NCI-H187 (cell line): Measurements from ENCODE around the gene RSPH1.
"Not testable (repeated sequence)": the region's sequence is repeated elsewhere in the genome, so short reads cannot be mapped to it uniquely, and the experiment has no call there.

Source experiments
- DNase-seq, 2 experiments: peaks; one replicate each; lab custom pipeline; 2025; lab: John Stamatoyannopoulos, UW

RSPH1 gene

DNA sequence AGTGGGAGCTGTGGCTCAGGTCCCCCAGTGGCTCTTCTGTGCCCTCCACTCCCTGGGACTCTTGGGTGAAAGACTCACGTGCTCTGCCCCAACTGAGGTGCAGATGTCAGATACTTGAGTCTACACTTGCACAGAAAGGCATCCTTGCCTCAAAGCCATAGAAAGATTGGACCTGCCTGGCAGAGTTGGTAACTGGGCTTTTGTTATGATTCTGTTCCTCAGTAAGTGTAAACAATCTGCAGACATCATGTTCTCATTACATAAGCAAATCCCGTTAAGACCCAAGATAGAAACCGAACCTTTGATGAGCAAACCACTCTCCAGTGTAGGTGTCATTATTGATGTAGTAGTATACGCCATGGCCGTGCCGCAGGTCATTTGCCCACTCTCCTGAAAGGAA lies 10.0 kb downstream of the RSPH1 start:
- DNase-seq: no peak

DNA sequence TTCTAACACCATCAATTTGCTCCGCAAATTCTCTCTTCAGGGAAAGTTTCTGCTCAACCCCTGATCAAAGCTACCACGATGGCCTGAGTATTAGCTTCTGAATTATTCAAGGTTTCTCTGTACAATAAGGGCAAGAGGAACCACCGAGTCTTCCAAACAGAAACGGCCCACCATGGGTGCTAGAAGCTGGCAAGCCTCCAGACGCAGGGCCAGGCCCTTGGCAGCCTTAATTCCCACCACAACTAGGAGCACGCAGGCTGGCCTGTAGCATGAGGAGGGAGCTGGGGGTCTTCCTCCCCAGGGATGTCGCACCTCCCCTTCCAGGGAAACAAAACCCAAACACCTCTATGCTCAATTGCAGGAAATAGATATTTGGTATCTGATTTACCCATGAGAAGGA lies 11.1 kb downstream of the RSPH1 start:
- no peak for DNase-seq

DNA sequence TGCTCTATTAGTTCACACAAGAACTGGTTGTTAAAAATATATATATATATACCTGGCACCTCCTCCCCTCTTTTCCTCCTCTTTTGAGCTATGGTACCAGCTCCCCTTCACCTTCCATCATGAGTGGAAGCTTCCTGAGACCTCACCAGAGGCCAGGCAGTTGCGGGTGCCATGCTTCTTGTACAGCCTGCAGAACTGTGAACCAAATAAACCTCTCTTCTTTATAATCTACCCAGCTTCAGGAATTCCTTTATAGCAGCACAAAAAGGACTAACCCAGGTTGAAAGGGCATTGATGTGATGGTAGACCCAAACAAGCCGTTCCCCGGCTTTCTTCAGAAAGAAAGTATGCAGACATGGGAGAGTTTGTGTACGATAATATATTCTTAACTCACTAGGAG lies 14.9 kb downstream of the RSPH1 start:
- DNase-seq: no peak

DNA sequence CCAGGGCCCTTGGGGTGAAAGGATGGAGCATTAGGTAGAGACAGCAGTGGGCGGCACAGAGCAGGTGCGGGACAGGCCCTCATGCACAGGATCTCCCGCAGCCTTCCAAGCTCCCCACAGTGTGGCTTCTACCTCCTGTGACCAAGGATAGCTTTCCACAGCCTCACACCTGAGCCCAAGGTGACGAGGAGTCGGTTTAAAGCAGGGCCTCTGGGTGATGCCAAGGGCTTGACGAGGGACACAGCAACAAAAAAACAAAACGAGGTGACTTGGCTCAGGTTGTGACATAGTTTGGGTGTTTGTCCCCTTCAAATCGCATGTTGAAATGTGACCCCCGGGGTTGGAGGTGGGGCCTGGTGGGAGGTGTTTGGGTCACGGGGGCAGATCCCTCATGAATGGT lies 15.3 kb downstream of the RSPH1 start:
- no peak for DNase-seq

DNA sequence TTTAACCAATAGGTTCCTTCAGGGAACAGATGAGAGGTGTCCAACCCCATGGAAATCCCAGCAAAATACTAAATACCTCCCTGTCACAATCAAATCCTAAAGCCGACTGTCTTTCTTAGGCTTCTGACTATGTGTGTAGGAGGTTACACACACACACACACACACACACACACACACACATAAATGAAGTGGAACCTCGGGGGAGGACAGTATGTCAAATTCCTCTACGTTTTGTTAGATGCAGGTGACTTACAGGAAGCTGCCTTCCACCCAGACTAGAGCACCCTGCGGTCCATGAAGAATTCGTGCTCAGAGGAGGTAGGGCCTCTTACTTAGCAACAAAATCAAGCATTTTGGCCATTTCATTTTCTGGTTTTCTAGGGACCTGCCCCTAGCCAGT lies 16.4 kb downstream of the RSPH1 start:
- no peak for DNase-seq

DNA sequence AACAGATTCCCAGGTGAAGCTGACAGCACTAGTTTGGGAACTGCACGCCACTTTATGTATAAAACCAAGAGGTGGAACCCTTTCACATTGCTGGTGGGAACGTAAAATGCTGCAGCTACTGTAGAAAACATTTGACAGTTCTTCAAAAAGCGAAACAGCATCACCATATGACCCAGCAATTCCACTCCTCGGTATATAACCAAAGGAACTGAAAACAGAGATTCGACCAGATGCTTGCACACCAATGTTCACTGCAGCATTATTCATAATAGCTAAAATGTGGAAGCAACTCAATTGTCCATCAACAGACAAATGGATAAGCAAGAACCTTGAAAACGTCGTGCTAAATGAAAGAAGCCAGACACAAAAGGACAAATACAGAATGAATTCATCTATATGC lies 17.5 kb downstream of the RSPH1 start:
- DNase-seq: no peak

DNA sequence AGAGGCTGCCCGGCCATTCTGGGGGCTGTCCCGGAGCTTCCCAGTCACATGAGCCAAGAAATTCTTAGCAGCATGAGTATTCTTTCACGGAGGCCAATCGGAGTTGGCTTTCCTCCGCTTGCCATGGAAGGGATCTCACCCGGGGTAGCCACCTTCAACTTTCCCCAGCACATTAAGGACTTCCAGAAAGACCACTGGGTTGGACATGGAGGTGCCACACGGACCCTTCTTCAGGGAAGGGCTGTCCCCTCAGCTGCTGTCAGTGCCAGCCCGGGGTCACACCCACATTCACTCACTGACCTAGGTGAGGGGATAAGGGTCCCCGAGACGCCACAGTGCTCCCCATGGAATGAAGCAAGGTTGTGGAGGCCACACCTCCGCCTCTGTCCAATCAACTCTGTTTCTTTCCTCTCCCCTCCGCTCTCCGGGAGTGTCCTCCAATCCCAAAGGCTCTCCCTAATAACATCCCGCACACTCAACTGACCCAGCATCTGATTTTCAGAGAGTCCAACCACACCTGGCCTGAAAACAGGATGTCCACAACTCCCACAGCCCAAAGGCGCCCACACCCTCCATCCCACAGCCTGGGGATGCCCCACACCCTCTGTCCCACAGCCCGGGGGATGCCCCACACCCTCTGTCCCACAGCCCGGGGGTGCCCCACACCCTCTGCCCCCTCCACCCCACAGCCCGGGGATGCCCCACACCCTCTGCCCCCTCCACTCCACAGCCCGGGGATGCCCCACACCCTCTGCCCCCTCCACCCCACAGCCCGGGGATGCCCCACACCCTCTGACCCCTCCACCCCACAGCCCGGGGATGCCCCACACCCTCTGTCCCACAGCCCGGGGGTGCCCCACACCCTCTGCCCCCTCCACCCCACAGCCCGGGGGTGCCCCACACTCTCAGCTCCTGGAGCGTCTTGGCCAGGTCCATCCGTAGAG lies 19.4 kb downstream of the RSPH1 start:
- no peak for DNase-seq

DNA sequence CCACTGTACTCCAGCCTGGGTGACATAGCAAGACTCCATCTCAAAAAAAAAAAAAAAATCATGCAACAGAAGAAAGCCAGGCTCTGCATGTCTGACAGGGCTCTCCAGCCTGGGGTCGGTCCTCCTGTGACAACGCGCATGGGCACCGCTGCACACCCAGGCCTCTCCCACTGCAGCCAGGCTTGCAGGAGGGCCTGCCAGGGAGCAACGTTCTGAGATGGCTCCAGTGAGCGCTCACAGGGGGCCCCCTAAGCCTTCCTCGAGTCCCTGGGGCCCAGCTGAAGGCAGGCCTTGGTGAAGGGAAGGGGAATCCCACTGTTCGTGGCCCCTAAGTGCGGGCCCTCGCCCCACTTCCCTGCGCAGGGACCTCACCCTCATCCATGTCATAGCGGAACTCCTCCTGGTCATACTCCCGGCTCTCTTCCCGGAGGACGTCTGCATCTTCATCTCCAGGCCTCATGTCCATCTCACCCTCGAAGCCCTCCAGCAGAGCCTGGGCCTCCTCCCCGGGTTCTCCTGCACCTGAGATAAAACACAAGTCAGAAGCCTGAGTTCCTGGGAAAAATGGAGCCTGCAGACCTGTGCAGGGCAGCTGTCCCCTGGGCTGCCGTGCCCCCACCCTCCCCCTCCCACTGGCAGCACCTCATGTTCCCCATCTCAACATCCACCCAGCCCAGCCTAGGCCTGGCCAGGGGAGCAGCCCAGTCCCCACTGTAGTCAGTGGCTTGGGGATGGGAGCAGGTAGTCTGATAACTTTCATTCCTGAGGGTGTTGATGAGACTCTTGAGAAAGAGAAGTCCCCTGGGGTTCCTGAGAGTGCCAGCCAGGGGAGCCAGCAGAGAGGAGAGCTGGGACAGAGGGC lies 20.3 kb downstream of the RSPH1 start:
- no peak for DNase-seq

DNA sequence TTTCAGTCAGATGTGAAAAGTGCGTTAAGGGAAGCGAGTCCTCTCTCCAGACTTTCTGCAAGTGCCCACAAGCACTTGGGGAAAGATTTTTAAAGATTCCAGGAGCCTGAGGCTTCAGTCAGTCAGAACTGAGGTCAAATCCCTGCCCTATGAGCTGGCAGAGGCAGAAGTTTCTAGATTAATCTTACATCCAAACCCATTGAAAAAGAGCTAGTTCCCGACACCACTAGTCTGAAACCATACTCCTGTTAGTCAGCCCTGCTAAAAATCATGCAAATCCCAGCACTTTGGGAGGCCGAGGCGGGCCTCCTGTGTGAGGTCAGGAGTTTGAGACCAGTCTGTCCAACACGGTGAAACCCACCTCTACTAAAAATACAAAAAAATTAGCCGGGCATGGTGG lies 21.0 kb downstream of the RSPH1 start:
- DNase-seq: no peak

DNA sequence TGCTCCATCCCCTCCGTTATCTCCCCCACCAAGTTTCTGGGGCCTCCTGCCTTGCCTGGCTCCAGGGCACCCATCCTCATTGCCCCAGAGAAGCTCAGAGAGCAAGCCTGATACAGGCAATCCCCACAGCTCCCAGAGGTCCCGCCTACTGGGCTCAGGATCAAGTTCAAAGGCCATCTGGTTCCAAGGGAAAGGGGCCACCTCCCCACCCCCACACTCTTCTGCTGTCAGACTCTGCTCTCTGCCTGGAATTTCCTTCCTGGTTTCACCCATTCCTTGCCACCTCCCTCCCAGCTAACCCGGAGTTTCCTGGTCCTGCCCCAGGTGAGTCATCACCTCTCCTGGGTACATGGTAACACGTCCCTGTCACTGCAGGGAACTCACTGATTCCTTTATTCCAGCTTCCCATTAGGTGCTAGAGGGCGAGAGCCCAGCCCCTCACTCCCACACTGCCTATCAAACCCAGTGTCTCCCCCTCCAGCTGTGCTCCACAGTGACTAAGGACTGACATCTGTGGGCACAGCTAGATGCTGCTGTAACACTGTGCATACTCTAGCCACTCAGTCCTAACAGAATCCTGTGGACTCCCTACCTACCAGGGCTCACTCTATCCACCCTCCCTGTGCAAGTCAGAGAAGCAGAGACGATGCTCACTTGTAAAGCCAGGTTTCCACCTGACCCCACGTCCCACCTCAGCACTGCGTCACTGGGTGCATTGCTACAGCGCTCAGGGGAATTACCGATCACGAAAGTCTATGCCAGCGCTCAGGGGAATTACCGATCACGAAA lies 21.8 kb downstream of the RSPH1 start:
- DNase-seq: no peak

DNA sequence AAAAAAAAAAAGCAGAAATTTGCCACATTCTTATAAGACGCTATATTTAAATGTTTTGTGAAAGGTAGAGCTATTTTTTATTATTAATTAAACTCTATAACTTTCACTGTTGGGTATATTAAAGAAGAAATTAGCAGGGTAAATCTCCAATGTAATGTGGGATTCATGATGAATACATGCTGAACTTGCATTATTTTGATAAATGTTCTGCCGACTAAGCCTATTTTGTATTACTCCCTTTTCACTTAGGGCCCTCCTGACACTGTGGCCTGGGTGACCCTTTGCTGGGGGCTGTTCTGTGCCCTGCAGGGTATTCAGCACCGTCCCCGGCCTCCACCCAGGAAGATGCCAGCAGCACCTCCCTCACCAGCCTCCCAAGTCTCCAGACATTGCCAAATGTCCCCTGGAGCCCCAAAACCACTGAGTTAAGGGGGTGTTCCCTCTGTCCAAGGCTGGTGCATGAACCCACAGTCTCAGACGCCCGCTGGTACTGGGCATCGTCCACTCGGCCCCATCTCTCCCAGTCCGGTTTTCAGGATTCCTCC lies 22.5 kb downstream of the RSPH1 start:
- DNase-seq: no peak

DNA sequence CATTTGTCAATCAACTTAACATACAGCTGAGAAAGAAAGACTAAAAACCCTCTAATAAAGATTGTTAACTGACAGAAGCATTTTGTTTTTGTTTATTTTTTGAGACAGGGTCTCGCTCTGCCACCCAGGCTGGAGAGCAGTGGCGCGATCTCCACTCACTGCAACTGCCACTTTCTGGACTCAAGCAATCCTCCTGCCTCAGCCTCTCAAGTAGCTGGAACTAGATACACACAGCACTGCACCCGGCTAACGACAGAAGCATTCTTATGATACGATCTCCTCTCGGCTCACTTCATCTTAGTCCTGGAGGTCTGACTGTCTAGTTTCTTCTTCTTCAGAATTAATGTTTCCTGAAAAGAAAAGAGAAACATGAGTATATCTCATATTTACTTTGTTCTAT lies 23.5 kb downstream of the RSPH1 start:
- no peak for DNase-seq

DNA sequence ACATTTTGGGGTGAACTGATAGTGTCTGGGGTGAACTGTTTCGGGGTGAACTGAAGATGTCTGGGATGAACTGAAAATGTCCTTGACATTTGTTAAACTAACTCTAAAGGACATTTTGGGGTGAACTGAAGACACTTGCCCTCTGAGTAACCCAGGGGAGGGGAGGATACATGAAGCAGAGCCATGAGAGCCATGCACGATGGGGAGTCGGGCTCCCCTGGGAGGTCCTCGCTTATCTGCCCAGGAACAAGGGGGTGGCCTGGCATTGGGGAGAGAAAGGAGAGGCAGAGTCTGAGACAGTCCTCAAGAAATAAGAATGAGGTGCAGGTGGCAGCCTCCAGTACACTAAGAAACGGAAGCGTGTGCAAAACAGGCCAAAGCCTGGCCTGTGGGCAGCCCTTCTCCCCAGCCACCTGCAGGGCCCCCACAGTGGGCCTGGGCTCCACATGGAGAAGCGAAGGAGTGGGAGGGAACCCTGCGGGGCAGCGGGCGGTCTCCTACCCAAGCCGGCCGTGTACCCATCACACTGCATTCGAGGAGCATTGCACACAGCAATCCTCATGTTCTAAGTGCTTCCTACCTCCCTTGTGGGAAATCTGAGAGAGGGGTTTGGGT lies 24.2 kb downstream of the RSPH1 start:
- no peak for DNase-seq

DNA sequence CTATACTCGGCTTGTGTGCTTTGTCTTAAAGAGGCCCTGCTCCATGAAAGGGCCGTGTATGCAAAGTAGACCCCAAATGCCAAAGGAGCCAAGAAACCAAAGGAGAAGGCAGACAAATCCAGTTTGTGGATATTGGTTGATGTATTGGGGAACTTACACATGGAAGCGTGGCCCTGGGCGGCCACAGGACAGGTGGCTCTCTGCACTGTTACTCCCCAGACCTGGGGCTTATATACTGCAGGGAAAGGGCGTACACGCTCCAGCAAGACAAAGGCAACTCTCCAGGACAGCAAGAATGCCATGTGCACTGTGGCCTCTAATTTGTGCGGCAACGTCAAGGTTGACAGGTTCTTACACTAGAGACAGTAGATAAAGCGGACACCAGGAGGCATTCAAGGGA lies 24.8 kb downstream of the RSPH1 start:
- DNase-seq: no peak

DNA sequence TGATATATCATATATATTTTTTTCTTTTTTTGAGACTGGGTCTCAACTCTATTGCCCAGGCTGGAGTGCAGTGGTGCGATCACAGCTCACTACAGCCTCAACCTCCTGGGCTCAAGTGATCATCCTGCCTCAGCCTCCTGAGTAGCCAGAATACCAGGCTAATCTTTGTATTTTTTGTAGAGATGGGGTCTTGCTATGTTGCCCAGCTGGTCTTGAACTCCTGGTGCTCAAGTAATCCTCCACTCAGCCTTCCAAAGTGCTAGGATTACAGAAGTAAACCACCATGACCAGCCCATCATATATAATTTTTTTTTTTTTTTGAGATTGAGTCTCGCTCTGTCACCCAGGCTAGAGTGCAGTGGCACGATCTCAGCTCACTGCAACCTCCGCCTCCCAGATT lies 26.3 kb downstream of the RSPH1 start:
- not testable (repeated sequence) for DNase-seq

DNA sequence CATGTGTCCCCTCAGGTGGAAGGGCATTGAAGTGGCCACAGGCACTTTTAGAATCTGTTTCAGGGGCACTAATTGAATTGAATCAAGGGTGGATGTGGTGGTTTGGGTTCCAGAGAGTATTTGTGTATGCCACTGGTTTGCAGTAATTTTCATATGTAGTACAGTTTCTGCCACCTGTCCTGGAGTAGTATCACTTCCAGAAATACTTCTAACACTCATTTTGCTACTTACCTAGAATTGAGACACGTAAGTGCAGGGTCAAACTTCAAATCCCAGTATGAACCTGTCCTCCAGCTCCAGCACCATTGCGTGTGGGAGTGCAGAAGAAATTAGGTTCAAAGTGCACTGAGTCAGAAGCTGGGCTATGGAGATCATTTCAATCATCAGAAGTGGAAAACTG lies 26.8 kb downstream of the RSPH1 start:
- no peak for DNase-seq

DNA sequence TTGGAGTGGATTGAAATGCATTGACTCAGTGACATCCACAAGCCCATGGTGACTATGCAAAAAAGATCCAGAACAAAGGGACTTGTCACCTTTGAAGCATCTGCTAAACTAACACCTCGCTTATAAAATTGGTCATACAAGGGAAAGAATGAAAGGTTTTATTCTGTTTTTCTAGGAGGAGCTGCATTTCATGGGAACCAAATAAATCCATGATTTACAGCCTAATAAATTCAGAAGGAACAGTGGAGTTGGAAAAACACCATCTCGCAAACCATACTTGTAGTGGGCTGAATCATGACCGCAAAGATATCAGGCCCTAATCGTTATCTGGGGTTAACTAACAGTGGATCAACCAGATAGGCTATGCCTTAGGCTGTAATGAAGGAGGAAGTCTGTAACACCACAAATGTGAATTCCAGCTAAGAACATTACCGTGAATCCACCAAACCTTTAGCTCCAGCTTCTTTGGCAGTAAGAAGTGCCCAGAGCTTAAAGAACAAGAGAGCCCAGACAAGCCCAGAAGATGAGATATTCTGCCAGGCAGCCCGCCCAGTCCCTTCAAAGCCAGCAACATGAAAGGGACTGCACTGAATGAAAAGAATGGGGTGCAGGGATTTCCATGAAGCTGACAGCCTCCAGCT lies 27.4 kb downstream of the RSPH1 start:
- DNase-seq: no peak

DNA sequence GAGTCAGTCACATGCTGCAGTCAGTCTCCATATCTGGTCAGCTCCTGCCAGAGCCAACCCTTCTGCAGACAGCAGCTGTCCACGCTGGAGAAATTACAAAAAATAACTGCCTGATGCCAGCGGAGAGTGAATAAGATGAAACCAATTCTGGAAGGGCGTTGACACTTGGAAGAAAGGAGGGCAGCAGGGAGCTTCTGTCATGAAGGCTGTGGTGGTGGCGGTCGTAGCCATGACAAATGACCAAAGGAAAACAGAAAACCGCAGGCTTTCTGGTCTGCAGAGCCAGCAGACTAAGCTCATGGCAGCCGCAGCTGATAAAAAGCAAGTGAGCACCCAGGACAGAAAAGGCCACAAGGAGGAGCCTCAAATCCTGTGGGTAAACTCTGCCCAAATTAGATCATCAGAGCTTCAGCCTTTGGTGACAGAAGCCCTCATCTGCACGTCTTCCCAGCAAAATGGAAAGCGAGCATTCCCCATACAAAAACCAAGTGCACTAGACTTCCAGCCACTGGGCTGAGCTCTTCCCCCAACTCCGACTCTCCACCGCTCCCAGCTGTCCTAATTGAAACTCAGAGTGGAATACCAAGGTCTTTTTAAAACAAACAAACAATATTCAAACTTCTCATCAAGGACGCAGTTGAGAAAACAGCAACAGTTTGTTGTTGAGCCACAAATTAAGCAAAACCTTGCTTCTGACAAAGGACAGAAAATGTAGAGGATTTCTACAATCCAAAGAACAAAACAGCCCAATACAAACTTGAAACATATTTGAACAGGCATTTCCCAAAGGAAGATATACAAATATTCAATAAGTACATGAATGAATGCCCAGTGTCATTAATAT lies 28.7 kb downstream of the RSPH1 start:
- DNase-seq: peak in 1 of 2 experiments; percentile 31

DNA sequence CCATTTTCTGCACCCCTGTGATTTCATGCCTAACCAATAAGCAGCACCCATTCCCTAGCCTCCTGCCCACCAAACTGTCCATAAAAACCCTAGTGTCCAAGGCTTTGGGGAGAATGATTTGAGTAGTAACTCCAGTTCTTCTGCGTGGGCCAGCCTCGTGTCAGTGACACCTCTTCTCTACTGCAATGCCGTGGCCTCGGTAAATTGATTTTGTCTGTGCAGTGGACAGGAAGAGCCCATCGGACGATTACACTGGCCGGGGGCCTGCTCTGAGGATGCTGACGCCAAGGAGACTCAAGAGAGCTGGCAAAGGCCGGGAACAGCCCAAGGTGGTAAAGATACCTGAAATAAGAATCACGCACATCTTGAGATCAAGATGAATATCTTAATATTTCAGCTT lies 29.3 kb downstream of the RSPH1 start:
- DNase-seq: no peak

DNA sequence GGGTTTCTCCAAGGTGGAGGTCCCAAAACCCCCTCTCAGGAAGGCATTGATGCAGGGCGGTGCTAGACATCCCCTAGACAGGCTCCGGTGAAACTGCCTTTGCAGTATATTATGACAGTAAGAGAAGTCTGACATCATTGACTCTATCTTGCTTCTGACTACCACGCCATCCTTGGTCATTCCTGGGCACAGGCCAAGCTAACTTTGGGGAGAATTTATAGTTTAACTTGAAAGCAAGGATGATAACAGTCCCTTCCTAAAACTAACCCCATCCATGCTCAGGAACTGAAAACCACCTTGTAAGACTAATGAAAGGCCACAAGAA lies 30.3 kb downstream of the RSPH1 start:
- no peak for DNase-seq
